ENCODE data around the gene ADORA1. TPM values are rescaled to one million over a fixed set of nuclear protein-coding genes. Genes with fewer than 3 reads are reported as not detected.

The ADORA1 gene
- total RNA-seq, 3 donors from 2014 or later (not counting 1 experiment from before 2014, with no cell fraction given), result not detected

DNA sequence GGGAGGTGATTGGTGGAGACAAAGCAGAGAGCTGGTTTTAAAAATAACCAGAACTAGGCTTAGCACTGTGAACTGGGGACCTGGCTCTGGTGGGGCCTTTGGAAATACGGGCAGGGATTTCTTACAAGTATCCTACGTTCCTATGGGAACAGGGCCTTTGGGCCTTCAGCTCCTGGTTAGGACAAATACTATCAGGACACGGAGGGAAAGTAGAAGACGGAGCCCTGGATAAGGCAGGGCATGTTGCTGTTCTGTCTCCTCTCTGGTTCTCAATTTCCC, 36.4 kb upstream of the ADORA1 start:
- intact Hi-C loops (cut with micrococcal nuclease), result no loop called here
- Mint-ChIP-seq H3K27ac (no peak overlapping the region), H3K36me3 (peaks cover 16% of the 10 kb centered on the region), H3K9me3 (peaks cover 11 to 15% of the 10 kb centered on the region in 2 donors), H3K4me1 (no peaks in the 10 kb centered on the region), H3K27me3 (ENCODE audit: low read depth in 2 of 2) (peaks cover 27 to 35% of the 10 kb centered on the region in 2 donors), H3K4me3 (no peak overlapping the region)
- Histone ChIP-seq H3K36me3 (ENCODE audit: control insufficient read depth, insufficient read depth, low read length) (no peaks in the 10 kb centered on the region), H3K27ac (ENCODE audit: low read length) (no peak overlapping the region), H3K4me1 (ENCODE audit: control insufficient read depth, insufficient read depth, low read length) (no peaks in the 10 kb centered on the region), H3K4me3 (ENCODE audit: low read length) (no peak overlapping the region), H3K27me3 (ENCODE audit: control insufficient read depth, insufficient read depth, low read length) (no peaks in the 10 kb centered on the region), H3K9me3 (ENCODE audit: control insufficient read depth, insufficient read depth, low read length) (peaks cover 8% of the 10 kb centered on the region)
- TF ChIP-seq, protein P1, sequence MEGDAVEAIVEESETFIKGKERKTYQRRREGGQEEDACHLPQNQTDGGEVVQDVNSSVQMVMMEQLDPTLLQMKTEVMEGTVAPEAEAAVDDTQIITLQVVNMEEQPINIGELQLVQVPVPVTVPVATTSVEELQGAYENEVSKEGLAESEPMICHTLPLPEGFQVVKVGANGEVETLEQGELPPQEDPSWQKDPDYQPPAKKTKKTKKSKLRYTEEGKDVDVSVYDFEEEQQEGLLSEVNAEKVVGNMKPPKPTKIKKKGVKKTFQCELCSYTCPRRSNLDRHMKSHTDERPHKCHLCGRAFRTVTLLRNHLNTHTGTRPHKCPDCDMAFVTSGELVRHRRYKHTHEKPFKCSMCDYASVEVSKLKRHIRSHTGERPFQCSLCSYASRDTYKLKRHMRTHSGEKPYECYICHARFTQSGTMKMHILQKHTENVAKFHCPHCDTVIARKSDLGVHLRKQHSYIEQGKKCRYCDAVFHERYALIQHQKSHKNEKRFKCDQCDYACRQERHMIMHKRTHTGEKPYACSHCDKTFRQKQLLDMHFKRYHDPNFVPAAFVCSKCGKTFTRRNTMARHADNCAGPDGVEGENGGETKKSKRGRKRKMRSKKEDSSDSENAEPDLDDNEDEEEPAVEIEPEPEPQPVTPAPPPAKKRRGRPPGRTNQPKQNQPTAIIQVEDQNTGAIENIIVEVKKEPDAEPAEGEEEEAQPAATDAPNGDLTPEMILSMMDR (IDR thresholded peaks at IDR 0.05), result no peak
- ATAC-seq (no peak), DNase-seq (no peak)
- 96% methylated on average over 4 of the region's 4 CpGs for whole genome bisulfite sequencing (ENCODE audit: insufficient coverage)

GRCh38 chr1:203091761-203092330, 35.7 kb upstream of the ADORA1 start:
- peaks cover 8% of the 10 kb centered on the region for H3K9me3 ChIP-seq (ENCODE audit: control insufficient read depth, insufficient read depth, low read length)
- intact Hi-C loops (cut with micrococcal nuclease), result no loop called here
- no peak overlapping the region for H3K4me3 Mint-ChIP-seq
- H3K4me3 ChIP-seq (ENCODE audit: low read length), result no peak overlapping the region
- TF ChIP-seq, protein P1 (IDR thresholded peaks at IDR 0.05), result no peak
- ATAC-seq (no peak), DNase-seq (no peak)
- WGBS (ENCODE audit: insufficient coverage), result 84% methylated on average over 6 of the region's 6 CpGs
- no peaks in the 10 kb centered on the region for H3K36me3 ChIP-seq (ENCODE audit: control insufficient read depth, insufficient read depth, low read length)
- peaks cover 27 to 38% of the 10 kb centered on the region in 2 donors for H3K27me3 Mint-ChIP-seq (ENCODE audit: low read depth in 2 of 2)
- no peaks in the 10 kb centered on the region for H3K4me1 Mint-ChIP-seq
- no peaks in the 10 kb centered on the region for H3K27me3 ChIP-seq (ENCODE audit: control insufficient read depth, insufficient read depth, low read length)
- no peaks in the 10 kb centered on the region for H3K4me1 ChIP-seq (ENCODE audit: control insufficient read depth, insufficient read depth, low read length)
- H3K9me3 Mint-ChIP-seq, result peaks cover 11 to 15% of the 10 kb centered on the region in 2 donors
- peaks cover 16% of the 10 kb centered on the region for H3K36me3 Mint-ChIP-seq
- no peak overlapping the region for H3K27ac Mint-ChIP-seq
- no peak overlapping the region for H3K27ac ChIP-seq (ENCODE audit: low read length)

GRCh38 chr1:203093754-203094410, 33.6 kb upstream of the ADORA1 start:
- DNase-seq (no peak), ATAC-seq (no peak)
- Histone ChIP-seq H3K9me3 (ENCODE audit: control insufficient read depth, insufficient read depth, low read length) (peaks cover 8% of the 10 kb centered on the region), H3K4me1 (ENCODE audit: control insufficient read depth, insufficient read depth, low read length) (no peaks in the 10 kb centered on the region), H3K27me3 (ENCODE audit: control insufficient read depth, insufficient read depth, low read length) (no peaks in the 10 kb centered on the region), H3K27ac (ENCODE audit: low read length) (no peak overlapping the region), H3K4me3 (ENCODE audit: low read length) (no peak overlapping the region), H3K36me3 (ENCODE audit: control insufficient read depth, insufficient read depth, low read length) (no peaks in the 10 kb centered on the region)
- 84% methylated on average over 1 of the region's 1 CpG for WGBS (ENCODE audit: insufficient coverage)
- Mint-ChIP-seq H3K4me3 (no peak overlapping the region), H3K27me3 (ENCODE audit: low read depth in 2 of 2) (peaks cover 27 to 47% of the 10 kb centered on the region in 2 donors), H3K36me3 (peaks cover 16% of the 10 kb centered on the region), H3K27ac (no peak overlapping the region), H3K9me3 (peaks cover 11 to 15% of the 10 kb centered on the region in 2 donors), H3K4me1 (no peaks in the 10 kb centered on the region)
- intact Hi-C loops (cut with micrococcal nuclease), result no loop called here
- TF ChIP-seq, protein P1 (IDR thresholded peaks at IDR 0.05), result no peak
